PFSK-1 (cell line): Measurements from ENCODE around the gene ARHGEF37.

ENCODE experiments used
- POLR2AphosphoS5 ChIP-seq: IDR thresholded peaks from 2 replicates; pipeline ENCODE4 v1.6.1; 2012; ENCODE audit warnings: low read depth, mild to moderate bottlenecking, control low read depth, low read length, moderate library complexity
- SIN3A ChIP-seq: IDR thresholded peaks from 2 replicates; pipeline ENCODE4 v1.6.1; 2012; ENCODE audit warnings: mild to moderate bottlenecking, low read length, moderate library complexity, borderline replicate concordance; ENCODE audit not compliant: insufficient read depth
- TF ChIP-seq, protein P1 (sequence below), 2 experiments: IDR thresholded peaks; 2 replicates each; pipeline versions ENCODE4 v1.6.1 to v1.8.0; 2011 to 2012; ENCODE audit warnings: low read depth in 2 of 2, low read length in 2 of 2, control low read depth in 1 of 2, inconsistent platforms in 1 of 2, mild to moderate bottlenecking in 1 of 2, moderate library complexity in 1 of 2; ENCODE audit not compliant: insufficient read depth in 1 of 2

DNA sequence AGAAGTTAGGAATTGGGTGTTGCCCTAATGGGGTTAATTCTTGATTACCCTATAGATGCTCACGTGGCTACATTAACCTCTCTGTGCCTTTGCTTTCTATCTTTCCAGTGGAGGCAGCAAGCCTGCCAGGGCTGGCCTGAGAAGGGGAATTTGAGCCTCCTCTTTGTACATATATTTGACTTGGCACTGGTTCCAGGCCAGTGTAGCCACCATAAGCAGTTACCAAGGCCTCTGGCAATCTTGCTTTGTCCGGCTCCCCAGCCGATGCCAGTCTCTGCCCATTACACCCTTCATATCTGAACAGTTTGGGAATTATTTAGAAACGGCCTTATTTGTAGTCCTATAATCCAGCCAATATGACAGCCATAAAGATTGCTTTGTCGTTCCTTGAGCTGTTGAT, 90.2 kb downstream of the ARHGEF37 start:
- TF ChIP-seq POLR2AphosphoS5 (no peak), SIN3A (no peak)
- TF ChIP-seq, protein P1, sequence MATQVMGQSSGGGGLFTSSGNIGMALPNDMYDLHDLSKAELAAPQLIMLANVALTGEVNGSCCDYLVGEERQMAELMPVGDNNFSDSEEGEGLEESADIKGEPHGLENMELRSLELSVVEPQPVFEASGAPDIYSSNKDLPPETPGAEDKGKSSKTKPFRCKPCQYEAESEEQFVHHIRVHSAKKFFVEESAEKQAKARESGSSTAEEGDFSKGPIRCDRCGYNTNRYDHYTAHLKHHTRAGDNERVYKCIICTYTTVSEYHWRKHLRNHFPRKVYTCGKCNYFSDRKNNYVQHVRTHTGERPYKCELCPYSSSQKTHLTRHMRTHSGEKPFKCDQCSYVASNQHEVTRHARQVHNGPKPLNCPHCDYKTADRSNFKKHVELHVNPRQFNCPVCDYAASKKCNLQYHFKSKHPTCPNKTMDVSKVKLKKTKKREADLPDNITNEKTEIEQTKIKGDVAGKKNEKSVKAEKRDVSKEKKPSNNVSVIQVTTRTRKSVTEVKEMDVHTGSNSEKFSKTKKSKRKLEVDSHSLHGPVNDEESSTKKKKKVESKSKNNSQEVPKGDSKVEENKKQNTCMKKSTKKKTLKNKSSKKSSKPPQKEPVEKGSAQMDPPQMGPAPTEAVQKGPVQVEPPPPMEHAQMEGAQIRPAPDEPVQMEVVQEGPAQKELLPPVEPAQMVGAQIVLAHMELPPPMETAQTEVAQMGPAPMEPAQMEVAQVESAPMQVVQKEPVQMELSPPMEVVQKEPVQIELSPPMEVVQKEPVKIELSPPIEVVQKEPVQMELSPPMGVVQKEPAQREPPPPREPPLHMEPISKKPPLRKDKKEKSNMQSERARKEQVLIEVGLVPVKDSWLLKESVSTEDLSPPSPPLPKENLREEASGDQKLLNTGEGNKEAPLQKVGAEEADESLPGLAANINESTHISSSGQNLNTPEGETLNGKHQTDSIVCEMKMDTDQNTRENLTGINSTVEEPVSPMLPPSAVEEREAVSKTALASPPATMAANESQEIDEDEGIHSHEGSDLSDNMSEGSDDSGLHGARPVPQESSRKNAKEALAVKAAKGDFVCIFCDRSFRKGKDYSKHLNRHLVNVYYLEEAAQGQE (IDR thresholded peaks at IDR 0.05; ENCODE audit: insufficient read depth in 1 of 2, low read depth in 2 of 2, low read length in 2 of 2) = no peak
